ENCODE results near the gene HESX1.

DNA sequence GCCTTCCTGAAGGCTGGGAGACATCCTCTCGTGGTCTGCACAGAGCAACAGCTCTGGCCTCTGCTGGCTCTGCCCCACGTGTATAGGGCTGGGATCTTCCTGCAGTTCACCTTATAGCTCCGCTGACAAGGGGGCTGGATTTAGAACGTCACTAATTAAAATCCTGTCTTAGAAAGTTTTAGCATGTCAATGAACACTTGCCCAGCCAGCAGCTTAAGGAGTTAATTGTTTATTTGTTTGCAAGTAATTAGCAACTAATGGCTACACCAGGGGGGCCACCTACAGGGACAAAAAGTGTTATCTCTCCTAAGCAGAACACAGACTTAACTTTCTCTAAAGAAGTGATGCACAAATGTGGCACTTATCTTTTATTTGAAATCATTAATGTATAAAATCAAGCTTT is at the start of gene HESX1:
- TF ChIP-seq, protein P1, sequence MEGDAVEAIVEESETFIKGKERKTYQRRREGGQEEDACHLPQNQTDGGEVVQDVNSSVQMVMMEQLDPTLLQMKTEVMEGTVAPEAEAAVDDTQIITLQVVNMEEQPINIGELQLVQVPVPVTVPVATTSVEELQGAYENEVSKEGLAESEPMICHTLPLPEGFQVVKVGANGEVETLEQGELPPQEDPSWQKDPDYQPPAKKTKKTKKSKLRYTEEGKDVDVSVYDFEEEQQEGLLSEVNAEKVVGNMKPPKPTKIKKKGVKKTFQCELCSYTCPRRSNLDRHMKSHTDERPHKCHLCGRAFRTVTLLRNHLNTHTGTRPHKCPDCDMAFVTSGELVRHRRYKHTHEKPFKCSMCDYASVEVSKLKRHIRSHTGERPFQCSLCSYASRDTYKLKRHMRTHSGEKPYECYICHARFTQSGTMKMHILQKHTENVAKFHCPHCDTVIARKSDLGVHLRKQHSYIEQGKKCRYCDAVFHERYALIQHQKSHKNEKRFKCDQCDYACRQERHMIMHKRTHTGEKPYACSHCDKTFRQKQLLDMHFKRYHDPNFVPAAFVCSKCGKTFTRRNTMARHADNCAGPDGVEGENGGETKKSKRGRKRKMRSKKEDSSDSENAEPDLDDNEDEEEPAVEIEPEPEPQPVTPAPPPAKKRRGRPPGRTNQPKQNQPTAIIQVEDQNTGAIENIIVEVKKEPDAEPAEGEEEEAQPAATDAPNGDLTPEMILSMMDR (conservative IDR thresholded peaks at IDR 0.05; ENCODE audit: low read depth, low read length), result no peak
- TF ChIP-seq EZH2 (IDR thresholded peaks at IDR 0.05; ENCODE audit: low read length, unreplicated experiment), result no peak
